GM18951 (cell line): Measurements from ENCODE around the gene MAP1LC3B.

Experiments used
- POLR2A ChIP-seq: IDR thresholded peaks from 4 replicates; pipeline ENCODE4 v1.6.1; 2011; ENCODE audit warnings: mild to moderate bottlenecking; ENCODE audit not compliant: insufficient read length, insufficient read depth; ENCODE audit errors: extremely low read depth
- in situ Hi-C: fragments of 300-500 bp; cut with MboI; formaldehyde crosslinking; loops from one replicate; pipeline ENCODE4 v1.12.0; 2022; ENCODE audit warnings: low sequenced_read_pairs, mixed read lengths, inconsistent platforms; ENCODE audit not compliant: unreplicated experiment

The MAP1LC3B gene

GRCh38 chr16:87426423-87427215, 34.5 kb downstream of the MAP1LC3B start:
- in situ Hi-C loops = no loop called here
- no peak for TF ChIP-seq POLR2A

- in situ Hi-C loops = no loop called here
- TF ChIP-seq POLR2A = no peak
Measured at GRCh38 chr16:87431926-87432325, 39.8 kb downstream of the MAP1LC3B start.

- in situ Hi-C loops = no loop called here
- TF ChIP-seq POLR2A = no peak
Measured at GRCh38 chr16:87432330-87432915, 40.3 kb downstream of the MAP1LC3B start.

GRCh38 chr16:87434146-87434667, 42.1 kb downstream of the MAP1LC3B start:
- TF ChIP-seq POLR2A = no peak
- in situ Hi-C loops = no loop called here

- TF ChIP-seq POLR2A = no peak
- in situ Hi-C loops = no loop called here
Measured at GRCh38 chr16:87435372-87436224, 43.5 kb downstream of the MAP1LC3B start.

- in situ Hi-C loops = no loop called here
- TF ChIP-seq POLR2A = no peak
Measured at GRCh38 chr16:87436225-87437172, 44.4 kb downstream of the MAP1LC3B start.

- no peak for TF ChIP-seq POLR2A
- in situ Hi-C loops = no loop called here
Measured at GRCh38 chr16:87437327-87437726, 45.2 kb downstream of the MAP1LC3B start.

- in situ Hi-C loops = no loop called here
Measured at GRCh38 chr16:87437911-87438610, 45.9 kb downstream of the MAP1LC3B start.

GRCh38 chr16:87438611-87438985, 46.5 kb downstream of the MAP1LC3B start:
- in situ Hi-C loops = no loop called here
- no peak for TF ChIP-seq POLR2A

More at GRCh38 chr16:87437911-87438610, 45.9 kb downstream of the MAP1LC3B start:
- no peak for TF ChIP-seq POLR2A

- no peak for TF ChIP-seq POLR2A
- in situ Hi-C loops = no loop called here
Measured at GRCh38 chr16:87439926-87440325, 47.8 kb downstream of the MAP1LC3B start.

- TF ChIP-seq POLR2A = no peak
- in situ Hi-C loops = no loop called here
Measured at GRCh38 chr16:87441886-87442580, 49.9 kb downstream of the MAP1LC3B start.

GRCh38 chr16:87442581-87442966, 50.4 kb downstream of the MAP1LC3B start:
- TF ChIP-seq POLR2A = no peak
- in situ Hi-C loops = no loop called here
